K562 (cell line): ENCODE measurements around the gene ECSIT. TPM values are rescaled to one million over a fixed set of nuclear protein-coding genes. Genes with fewer than 3 reads are reported as not detected.

ENCODE experiments used
- BCL6 ChIP-seq: fragments of 250-450 bp; sonication (Bioruptor Pico); IDR thresholded peaks from 2 replicates; pipeline ENCODE4 v1.4.0; 2020
- DACH1 ChIP-seq: fragments of 450-650 bp; IDR thresholded peaks from 2 replicates; pipeline ENCODE4 v1.6.1; 2018; ENCODE audit not compliant: partially characterized antibody
- FOS ChIP-seq: IDR thresholded peaks from 3 replicates; pipeline ENCODE4 v1.6.1; 2011; ENCODE audit not compliant: insufficient read length; ENCODE audit errors: extremely low read depth
- HLTF ChIP-seq: fragments of 450-650 bp; IDR thresholded peaks from 2 replicates; pipeline ENCODE4 v1.6.1; 2016
- KLF10 ChIP-seq: fragments of 250-450 bp; sonication (Bioruptor Pico); IDR thresholded peaks from 2 replicates; pipeline ENCODE4 v1.6.1; 2021; ENCODE audit warnings: matching md5 sums
- MBD2 ChIP-seq: sonication (generic); IDR thresholded peaks from 2 replicates; pipeline ENCODE4 v1.6.1; 2016; ENCODE audit warnings: low read depth, borderline replicate concordance
- RAD51 ChIP-seq: fragments of 450-650 bp; IDR thresholded peaks from 2 replicates; pipeline ENCODE4 v1.7.1; 2016; ENCODE audit warnings: low read depth, mild to moderate bottlenecking, borderline replicate concordance
- RBFOX2 ChIP-seq: fragments of 200-400 bp; formaldehyde crosslinking; IDR thresholded peaks from 2 replicates; pipeline ENCODE4 v1.6.1; 2017; ENCODE audit warnings: low read depth, mild to moderate bottlenecking, low read length, moderate library complexity
- SAFB2 ChIP-seq: fragments of 200-400 bp; formaldehyde crosslinking; IDR thresholded peaks from 2 replicates; pipeline ENCODE4 v1.6.1; 2018; ENCODE audit warnings: borderline replicate concordance, low read length, low read depth, moderate library complexity; ENCODE audit not compliant: severe bottlenecking
- TCF7 ChIP-seq: sonication (generic); IDR thresholded peaks from 2 replicates; pipeline ENCODE4 v1.6.1; 2016; ENCODE audit warnings: antibody characterized with exemption, borderline replicate concordance
- ZNF12 ChIP-seq: sonication (generic); formaldehyde crosslinking; IDR thresholded peaks from 2 replicates; pipeline ENCODE4 v1.4.0; 2020; ENCODE audit warnings: mild to moderate bottlenecking, missing genetic modification reagents
- ZNF133 ChIP-seq: fragments of 250-450 bp; sonication (Bioruptor Pico); IDR thresholded peaks from 2 replicates; pipeline ENCODE4 v1.4.0; 2020; ENCODE audit warnings: mild to moderate bottlenecking
- ZNF165 ChIP-seq: fragments of 250-450 bp; sonication (Bioruptor Pico); IDR thresholded peaks from 2 replicates; pipeline ENCODE4 v1.4.0; 2020; ENCODE audit warnings: borderline replicate concordance
- ZNF282 ChIP-seq: sonication (generic); formaldehyde crosslinking; IDR thresholded peaks from 2 replicates; pipeline ENCODE4 v1.8.1; 2023; ENCODE audit warnings: missing genetic modification reagents
- ZNF316 ChIP-seq: fragments of 450-650 bp; IDR thresholded peaks from 2 replicates; pipeline ENCODE4 v1.6.1; 2016
- ZNF41 ChIP-seq: fragments of 250-450 bp; sonication (Bioruptor Pico); conservative IDR thresholded peaks from 2 replicates; pipeline ENCODE4 v1.4.0; 2020; ENCODE audit warnings: mild to moderate bottlenecking
- ZNF766 ChIP-seq: fragments of 200-800 bp; sonication (Bioruptor generic); conservative IDR thresholded peaks from 2 replicates; pipeline ENCODE4 v1.6.1; 2016; ENCODE audit warnings: missing genetic modification characterization, missing compliant biosample characterization
- polyA plus RNA-seq, 8 experiments: library from polyadenylated mRNA; depleted of rRNA in 4 of 8; stranded (reverse) in 5 of 8; unstranded in 3 of 8; fragments of >200 nt; fragmentation: Nextera tagmentation in 2 of 8; fragmentation: Illumina TruSeq in 1 of 8; extraction: Ambion mirVana in 2 of 8; extraction: Trizol in 1 of 8; gene quantifications; 2 replicates each; pipeline versions ENCODE4 v1.2.1 to v1.2.3, GENCODE V29; 2011 to 2014; ENCODE audit warnings: inconsistent platforms in 1 of 8, missing spikeins in 1 of 8
- total RNA-seq, 7 experiments: library from RNA; depleted of rRNA in 6 of 7; stranded (reverse); fragments of >200 nt in 6 of 7; fragmentation: Illumina TruSeq in 2 of 7; extraction: Trizol in 2 of 7; gene quantifications; 2 replicates each; pipeline versions ENCODE4 v1.2.1 to v1.2.3, GENCODE V29; 2011 to 2021; ENCODE audit warnings: low replicate concordance in 1 of 7
- TF ChIP-seq, protein P1 (sequence below): sonication (generic); formaldehyde crosslinking; IDR thresholded peaks from 2 replicates; pipeline ENCODE4 v1.8.0; 2023; ENCODE audit warnings: missing genetic modification reagents, mild to moderate bottlenecking, borderline replicate concordance
- TF ChIP-seq, protein P2 (sequence below), 3 experiments: fragments of 200-800 bp in 1 of 3; sonication (Bioruptor generic) in 1 of 3; sonication (generic) in 1 of 3; formaldehyde crosslinking in 1 of 3; IDR thresholded peaks; 2 replicates each; pipeline versions ENCODE4 v1.6.1 to v1.8.0; 2016 to 2022; ENCODE audit warnings: mild to moderate bottlenecking in 2 of 3, missing compliant biosample characterization in 2 of 3, missing genetic modification characterization in 2 of 3, missing genetic modification reagents in 1 of 3
- TF ChIP-seq, protein P3 (sequence below): sonication (generic); IDR thresholded peaks from 2 replicates; pipeline ENCODE4 v1.6.1; 2016
- TF ChIP-seq, protein P4 (sequence below): fragments of 200-400 bp; formaldehyde crosslinking; IDR thresholded peaks from 2 replicates; pipeline ENCODE4 v1.6.1; 2017; ENCODE audit warnings: mild to moderate bottlenecking, low read depth, low read length, moderate library complexity

Gene ECSIT
- total and polyA plus RNA-seq, 9 of the 15 experiments (the other 6 are each of a cell fraction or from before 2014, with no cell fraction given): 1.1 to 82.5 (median 43.9) TPM

DNA sequence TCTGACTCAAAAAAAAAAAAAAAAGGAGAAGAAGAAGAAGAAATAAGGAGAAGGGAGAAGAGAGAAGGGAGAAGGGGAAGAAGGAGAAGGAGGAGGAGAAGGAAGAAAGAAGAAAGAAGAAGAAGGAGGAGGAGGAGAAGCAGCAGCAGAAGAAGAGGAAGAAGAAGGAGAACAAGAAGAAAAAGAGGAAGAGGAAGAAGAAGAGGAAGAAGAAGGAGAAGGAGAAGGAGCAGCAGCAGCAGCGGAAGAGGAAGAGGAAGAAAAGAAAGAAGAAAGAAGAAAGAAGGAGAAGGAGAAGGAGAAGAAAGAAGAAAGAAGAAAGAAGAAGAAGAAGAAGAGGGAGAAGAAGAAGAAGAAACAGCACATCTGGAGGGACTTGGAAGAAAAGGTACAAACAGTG lies 5.6 kb upstream of the ECSIT start (continued):
- TF ChIP-seq, protein P1, sequence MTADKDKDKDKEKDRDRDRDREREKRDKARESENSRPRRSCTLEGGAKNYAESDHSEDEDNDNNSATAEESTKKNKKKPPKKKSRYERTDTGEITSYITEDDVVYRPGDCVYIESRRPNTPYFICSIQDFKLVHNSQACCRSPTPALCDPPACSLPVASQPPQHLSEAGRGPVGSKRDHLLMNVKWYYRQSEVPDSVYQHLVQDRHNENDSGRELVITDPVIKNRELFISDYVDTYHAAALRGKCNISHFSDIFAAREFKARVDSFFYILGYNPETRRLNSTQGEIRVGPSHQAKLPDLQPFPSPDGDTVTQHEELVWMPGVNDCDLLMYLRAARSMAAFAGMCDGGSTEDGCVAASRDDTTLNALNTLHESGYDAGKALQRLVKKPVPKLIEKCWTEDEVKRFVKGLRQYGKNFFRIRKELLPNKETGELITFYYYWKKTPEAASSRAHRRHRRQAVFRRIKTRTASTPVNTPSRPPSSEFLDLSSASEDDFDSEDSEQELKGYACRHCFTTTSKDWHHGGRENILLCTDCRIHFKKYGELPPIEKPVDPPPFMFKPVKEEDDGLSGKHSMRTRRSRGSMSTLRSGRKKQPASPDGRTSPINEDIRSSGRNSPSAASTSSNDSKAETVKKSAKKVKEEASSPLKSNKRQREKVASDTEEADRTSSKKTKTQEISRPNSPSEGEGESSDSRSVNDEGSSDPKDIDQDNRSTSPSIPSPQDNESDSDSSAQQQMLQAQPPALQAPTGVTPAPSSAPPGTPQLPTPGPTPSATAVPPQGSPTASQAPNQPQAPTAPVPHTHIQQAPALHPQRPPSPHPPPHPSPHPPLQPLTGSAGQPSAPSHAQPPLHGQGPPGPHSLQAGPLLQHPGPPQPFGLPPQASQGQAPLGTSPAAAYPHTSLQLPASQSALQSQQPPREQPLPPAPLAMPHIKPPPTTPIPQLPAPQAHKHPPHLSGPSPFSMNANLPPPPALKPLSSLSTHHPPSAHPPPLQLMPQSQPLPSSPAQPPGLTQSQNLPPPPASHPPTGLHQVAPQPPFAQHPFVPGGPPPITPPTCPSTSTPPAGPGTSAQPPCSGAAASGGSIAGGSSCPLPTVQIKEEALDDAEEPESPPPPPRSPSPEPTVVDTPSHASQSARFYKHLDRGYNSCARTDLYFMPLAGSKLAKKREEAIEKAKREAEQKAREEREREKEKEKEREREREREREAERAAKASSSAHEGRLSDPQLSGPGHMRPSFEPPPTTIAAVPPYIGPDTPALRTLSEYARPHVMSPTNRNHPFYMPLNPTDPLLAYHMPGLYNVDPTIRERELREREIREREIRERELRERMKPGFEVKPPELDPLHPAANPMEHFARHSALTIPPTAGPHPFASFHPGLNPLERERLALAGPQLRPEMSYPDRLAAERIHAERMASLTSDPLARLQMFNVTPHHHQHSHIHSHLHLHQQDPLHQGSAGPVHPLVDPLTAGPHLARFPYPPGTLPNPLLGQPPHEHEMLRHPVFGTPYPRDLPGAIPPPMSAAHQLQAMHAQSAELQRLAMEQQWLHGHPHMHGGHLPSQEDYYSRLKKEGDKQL (CRISPR knock-in tag): no peak
- TF ChIP-seq FOS: no peak
- TF ChIP-seq, protein P2, sequence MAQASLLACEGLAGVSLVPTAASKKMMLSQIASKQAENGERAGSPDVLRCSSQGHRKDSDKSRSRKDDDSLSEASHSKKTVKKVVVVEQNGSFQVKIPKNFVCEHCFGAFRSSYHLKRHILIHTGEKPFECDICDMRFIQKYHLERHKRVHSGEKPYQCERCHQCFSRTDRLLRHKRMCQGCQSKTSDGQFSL (CRISPR knock-in tag; IDR thresholded peaks at IDR 0.05): no peak
- TF ChIP-seq, protein P2 (tag; IDR thresholded peaks at IDR 0.05): no peak
- TF ChIP-seq RAD51: no peak
- no peak for TF ChIP-seq ZNF165 (CRISPR knock-in tag)
- no peak for TF ChIP-seq SAFB2
- no peak for TF ChIP-seq MBD2
- no peak for TF ChIP-seq KLF10
- TF ChIP-seq ZNF41 (CRISPR knock-in tag): no peak
- TF ChIP-seq, protein P3, sequence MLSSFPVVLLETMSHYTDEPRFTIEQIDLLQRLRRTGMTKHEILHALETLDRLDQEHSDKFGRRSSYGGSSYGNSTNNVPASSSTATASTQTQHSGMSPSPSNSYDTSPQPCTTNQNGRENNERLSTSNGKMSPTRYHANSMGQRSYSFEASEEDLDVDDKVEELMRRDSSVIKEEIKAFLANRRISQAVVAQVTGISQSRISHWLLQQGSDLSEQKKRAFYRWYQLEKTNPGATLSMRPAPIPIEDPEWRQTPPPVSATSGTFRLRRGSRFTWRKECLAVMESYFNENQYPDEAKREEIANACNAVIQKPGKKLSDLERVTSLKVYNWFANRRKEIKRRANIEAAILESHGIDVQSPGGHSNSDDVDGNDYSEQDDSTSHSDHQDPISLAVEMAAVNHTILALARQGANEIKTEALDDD: no peak
- no peak for TF ChIP-seq RBFOX2
- TF ChIP-seq DACH1: no peak
- TF ChIP-seq HLTF: no peak; the same call in 1 of the 2 replicates
- TF ChIP-seq TCF7: no peak
- TF ChIP-seq ZNF133 (CRISPR knock-in tag): no peak
- TF ChIP-seq BCL6: no peak
- no peak for TF ChIP-seq ZNF12 (CRISPR knock-in tag)
- no peak for TF ChIP-seq ZNF282 (CRISPR knock-in tag)
- TF ChIP-seq ZNF766: no peak
- TF ChIP-seq ZNF316: no peak
- TF ChIP-seq, protein P4, sequence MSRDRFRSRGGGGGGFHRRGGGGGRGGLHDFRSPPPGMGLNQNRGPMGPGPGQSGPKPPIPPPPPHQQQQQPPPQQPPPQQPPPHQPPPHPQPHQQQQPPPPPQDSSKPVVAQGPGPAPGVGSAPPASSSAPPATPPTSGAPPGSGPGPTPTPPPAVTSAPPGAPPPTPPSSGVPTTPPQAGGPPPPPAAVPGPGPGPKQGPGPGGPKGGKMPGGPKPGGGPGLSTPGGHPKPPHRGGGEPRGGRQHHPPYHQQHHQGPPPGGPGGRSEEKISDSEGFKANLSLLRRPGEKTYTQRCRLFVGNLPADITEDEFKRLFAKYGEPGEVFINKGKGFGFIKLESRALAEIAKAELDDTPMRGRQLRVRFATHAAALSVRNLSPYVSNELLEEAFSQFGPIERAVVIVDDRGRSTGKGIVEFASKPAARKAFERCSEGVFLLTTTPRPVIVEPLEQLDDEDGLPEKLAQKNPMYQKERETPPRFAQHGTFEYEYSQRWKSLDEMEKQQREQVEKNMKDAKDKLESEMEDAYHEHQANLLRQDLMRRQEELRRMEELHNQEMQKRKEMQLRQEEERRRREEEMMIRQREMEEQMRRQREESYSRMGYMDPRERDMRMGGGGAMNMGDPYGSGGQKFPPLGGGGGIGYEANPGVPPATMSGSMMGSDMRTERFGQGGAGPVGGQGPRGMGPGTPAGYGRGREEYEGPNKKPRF: no peak
